Neural cell (in vitro differentiated cells): ENCODE results near the gene HDAC4. TPM values are rescaled to one million over a fixed set of nuclear protein-coding genes. Genes with fewer than 3 reads are reported as not detected.

Source experiments
- H2AFZ ChIP-seq: fragments of 200-600, 300-800 bp; sonication (generic), shearing (Covaris generic); 2 replicates; pipeline ENCODE4 v1.6.0; 2014; ENCODE audit warnings: low read depth, mild to moderate bottlenecking, antibody characterized with exemption, low read length, moderate library complexity
- H3F3A ChIP-seq: fragments of 200-600 bp; shearing (Covaris generic); 2 replicates; pipeline ENCODE4 v1.6.1; 2016; ENCODE audit warnings: mild to moderate bottlenecking, moderate library complexity, mixed read lengths, antibody characterized with exemption, low read length; ENCODE audit not compliant: insufficient read depth, poor library complexity, severe bottlenecking
- H3K27ac ChIP-seq: fragments of 200-600, 300-800 bp; sonication (generic), shearing (Covaris generic); 2 replicates; pipeline ENCODE4 v1.5.1; 2014; ENCODE audit warnings: mild to moderate bottlenecking, low read length, moderate library complexity
- H3K27me3 ChIP-seq: fragments of 300-800, 200-600 bp; sonication (generic), shearing (Covaris generic); 2 replicates; pipeline ENCODE4 v1.6.0; 2014; ENCODE audit warnings: mild to moderate bottlenecking, low read depth, low read length, moderate library complexity; ENCODE audit not compliant: insufficient read depth
- H3K36me3 ChIP-seq: fragments of 300-800, 200-600 bp; sonication (generic), shearing (Covaris generic); 2 replicates; pipeline ENCODE4 v1.5.1; 2014; ENCODE audit warnings: mild to moderate bottlenecking, antibody characterized with exemption, low read length, moderate library complexity; ENCODE audit not compliant: insufficient read depth
- H3K4me2 ChIP-seq: fragments of 300-800, 200-600 bp; sonication (generic), shearing (Covaris generic); 2 replicates; pipeline ENCODE4 v1.6.0; 2014; ENCODE audit warnings: mild to moderate bottlenecking, low read length
- H3K4me3 ChIP-seq: fragments of 300-800, 200-600 bp; sonication (generic), shearing (Covaris generic); 2 replicates; pipeline ENCODE4 v1.5.1; 2014; ENCODE audit warnings: mild to moderate bottlenecking, low read length, moderate library complexity
- H3K79me2 ChIP-seq: fragments of 200-600 bp; shearing (Covaris generic); replicated peaks from 2 replicates; pipeline ENCODE4 v1.6.0; 2014; ENCODE audit warnings: mild to moderate bottlenecking, low read length, moderate library complexity; ENCODE audit not compliant: insufficient read depth
- H3K9ac ChIP-seq: fragments of 300-800, 200-600 bp; sonication (generic), shearing (Covaris generic); 2 replicates; pipeline ENCODE4 v1.6.1; 2016; ENCODE audit warnings: mild to moderate bottlenecking, low read length, mixed read lengths
- H3K9me2 ChIP-seq: fragments of 200-600 bp; shearing (Covaris generic); 2 replicates; pipeline ENCODE4 v1.6.1; 2016; ENCODE audit warnings: mild to moderate bottlenecking, low read length, mixed read lengths; ENCODE audit not compliant: insufficient read depth
- H3K9me3 ChIP-seq: fragments of 200-600, 300-800 bp; sonication (generic), shearing (Covaris generic); 2 replicates; pipeline ENCODE4 v1.6.1; 2016; ENCODE audit warnings: mild to moderate bottlenecking, mixed run types, low read length, moderate library complexity, mixed read lengths
- H4K20me1 ChIP-seq: fragments of 200-600 bp; shearing (Covaris generic); 2 replicates; pipeline ENCODE4 v1.6.1; 2016; ENCODE audit warnings: mild to moderate bottlenecking, mixed run types; ENCODE audit not compliant: insufficient read depth
- EP300 ChIP-seq: fragments of 450-650 bp; conservative IDR thresholded peaks from 2 replicates; pipeline ENCODE4 v1.6.1; 2014; ENCODE audit warnings: antibody characterized with exemption, mild to moderate bottlenecking, moderate library complexity; ENCODE audit not compliant: poor library complexity, severe bottlenecking
- EZH2 ChIP-seq: fragments of 200-600, 300-800 bp; shearing (Covaris generic), sonication (generic); IDR thresholded peaks from 2 replicates; pipeline ENCODE4 v1.6.1; 2014; ENCODE audit warnings: antibody characterized with exemption, low read length, borderline replicate concordance, mild to moderate bottlenecking; ENCODE audit not compliant: insufficient read depth, poor library complexity, severe bottlenecking
- MXI1 ChIP-seq: fragments of 450-650 bp; conservative IDR thresholded peaks from 2 replicates; pipeline ENCODE4 v1.6.1; 2014; ENCODE audit warnings: antibody characterized with exemption, mild to moderate bottlenecking; ENCODE audit not compliant: poor library complexity, severe bottlenecking
- POLR2AphosphoS5 ChIP-seq: IDR thresholded peaks from 2 replicates; pipeline ENCODE4 v1.6.1; 2012
- RAD21 ChIP-seq: fragments of 450-650 bp; conservative IDR thresholded peaks from 2 replicates; pipeline ENCODE4 v1.6.1; 2014; ENCODE audit warnings: antibody characterized with exemption, mild to moderate bottlenecking, moderate library complexity
- SMC3 ChIP-seq: fragments of 450-650 bp; conservative IDR thresholded peaks from 2 replicates; pipeline ENCODE4 v1.6.1; 2014; ENCODE audit warnings: antibody characterized with exemption, mild to moderate bottlenecking, moderate library complexity; ENCODE audit not compliant: poor library complexity
- TAF1 ChIP-seq: IDR thresholded peaks from 2 replicates; pipeline ENCODE4 v1.6.1; 2012; ENCODE audit warnings: low read depth
- polyA plus RNA-seq: library from polyadenylated mRNA; depleted of rRNA; stranded (reverse); fragments of >200 nt; gene quantifications from 2 replicates; pipeline ENCODE4 v1.2.3, GENCODE V29; 2014
- TF ChIP-seq, protein P1 (sequence below): fragments of 450-650 bp; IDR thresholded peaks from 2 replicates; pipeline ENCODE4 v1.5.1; 2014; ENCODE audit warnings: antibody characterized with exemption, mild to moderate bottlenecking, moderate library complexity; ENCODE audit not compliant: poor library complexity, severe bottlenecking
- TF ChIP-seq, protein P2 (sequence below): IDR thresholded peaks from 2 replicates; pipeline ENCODE4 v1.6.1; 2012; ENCODE audit warnings: borderline replicate concordance

HDAC4 gene
- polyA plus RNA-seq, 1 donor from 2014 or later: 3.4 TPM

DNA sequence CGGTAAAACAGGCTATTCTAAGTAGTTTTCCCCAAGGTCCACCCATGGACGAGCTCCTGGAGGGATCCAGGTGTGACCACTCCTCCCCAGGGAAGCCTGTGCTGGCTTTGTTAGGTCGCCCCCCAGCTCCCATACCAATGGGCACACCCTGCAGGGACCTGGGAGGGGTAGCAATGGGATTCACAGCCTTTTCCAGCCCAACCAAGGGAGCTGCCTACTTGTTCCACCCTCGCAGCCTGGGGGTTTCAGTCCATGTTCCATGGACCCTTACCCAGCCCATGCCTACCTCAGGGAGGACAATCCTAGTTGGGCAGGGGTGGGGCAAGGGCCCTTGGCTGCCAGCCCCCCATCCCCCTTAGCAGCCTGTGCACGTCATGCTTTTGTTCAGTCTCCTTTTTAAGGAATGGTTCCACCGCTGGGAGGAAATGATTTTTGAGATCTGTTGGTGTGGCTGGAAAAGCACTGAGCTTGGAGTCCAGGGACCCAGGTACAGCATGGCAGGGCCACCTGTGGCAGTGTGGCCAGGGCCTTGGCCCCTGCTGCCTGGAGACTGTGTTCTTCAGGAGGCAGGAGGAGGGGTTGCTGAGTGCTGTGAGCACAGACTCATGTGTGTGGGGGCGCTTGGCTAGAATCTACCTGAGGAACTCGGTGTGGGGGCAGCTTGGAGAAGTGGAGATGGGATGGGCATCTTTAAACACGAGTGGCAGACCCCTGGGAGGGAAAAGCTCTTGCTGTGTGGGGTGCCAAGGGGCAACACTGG is 386.2 kb downstream of the HDAC4 start:
- no peak overlapping the region for H3K4me3 ChIP-seq
- no peaks in the 10 kb centered on the region for H3K79me2 ChIP-seq
- no peaks in the 10 kb centered on the region for H3F3A ChIP-seq
- no peaks in the 10 kb centered on the region for H3K27me3 ChIP-seq
- no peaks in the 10 kb centered on the region for H3K9me3 ChIP-seq
- H3K9ac ChIP-seq: no peak overlapping the region
- H3K36me3 ChIP-seq: no peaks in the 10 kb centered on the region
- TF ChIP-seq EZH2 (no peak), POLR2AphosphoS5 (no peak), TAF1 (no peak), EP300 (no peak)
- TF ChIP-seq, protein P1, sequence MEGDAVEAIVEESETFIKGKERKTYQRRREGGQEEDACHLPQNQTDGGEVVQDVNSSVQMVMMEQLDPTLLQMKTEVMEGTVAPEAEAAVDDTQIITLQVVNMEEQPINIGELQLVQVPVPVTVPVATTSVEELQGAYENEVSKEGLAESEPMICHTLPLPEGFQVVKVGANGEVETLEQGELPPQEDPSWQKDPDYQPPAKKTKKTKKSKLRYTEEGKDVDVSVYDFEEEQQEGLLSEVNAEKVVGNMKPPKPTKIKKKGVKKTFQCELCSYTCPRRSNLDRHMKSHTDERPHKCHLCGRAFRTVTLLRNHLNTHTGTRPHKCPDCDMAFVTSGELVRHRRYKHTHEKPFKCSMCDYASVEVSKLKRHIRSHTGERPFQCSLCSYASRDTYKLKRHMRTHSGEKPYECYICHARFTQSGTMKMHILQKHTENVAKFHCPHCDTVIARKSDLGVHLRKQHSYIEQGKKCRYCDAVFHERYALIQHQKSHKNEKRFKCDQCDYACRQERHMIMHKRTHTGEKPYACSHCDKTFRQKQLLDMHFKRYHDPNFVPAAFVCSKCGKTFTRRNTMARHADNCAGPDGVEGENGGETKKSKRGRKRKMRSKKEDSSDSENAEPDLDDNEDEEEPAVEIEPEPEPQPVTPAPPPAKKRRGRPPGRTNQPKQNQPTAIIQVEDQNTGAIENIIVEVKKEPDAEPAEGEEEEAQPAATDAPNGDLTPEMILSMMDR: no peak
- no peaks in the 10 kb centered on the region for H3K9me2 ChIP-seq
- no peak overlapping the region for H3K27ac ChIP-seq
- H3K4me2 ChIP-seq: no peak overlapping the region
- no peak overlapping the region for H2AFZ ChIP-seq
- no peaks in the 10 kb centered on the region for H4K20me1 ChIP-seq

DNA sequence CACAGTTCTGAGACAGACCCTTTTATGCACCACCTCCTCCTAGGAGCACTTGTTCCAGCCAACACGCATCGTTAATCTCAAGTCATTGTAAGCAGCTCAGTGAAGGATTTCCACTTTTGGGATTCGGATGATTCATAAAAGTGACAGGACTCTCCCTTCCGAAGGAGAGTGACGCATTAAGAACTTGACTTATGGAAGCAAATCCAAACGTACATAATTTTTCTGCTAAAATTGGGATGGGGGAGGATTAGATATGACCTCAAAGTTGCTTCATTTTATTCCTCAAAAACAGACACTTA is 387.2 kb downstream of the HDAC4 start:
- no peaks in the 10 kb centered on the region for H4K20me1 ChIP-seq

More for the DNA sequence above, 387.2 kb downstream of the HDAC4 start:
- H3K9ac ChIP-seq: no peak overlapping the region
- no peaks in the 10 kb centered on the region for H3F3A ChIP-seq
- H3K36me3 ChIP-seq: no peaks in the 10 kb centered on the region
- H3K79me2 ChIP-seq: no peaks in the 10 kb centered on the region
- H3K27ac ChIP-seq: no peak overlapping the region
- no peaks in the 10 kb centered on the region for H3K9me2 ChIP-seq
- no peak overlapping the region for H3K4me2 ChIP-seq
- no peak overlapping the region for H2AFZ ChIP-seq
- no peaks in the 10 kb centered on the region for H3K27me3 ChIP-seq
- no peaks in the 10 kb centered on the region for H3K9me3 ChIP-seq
- no peak overlapping the region for H3K4me3 ChIP-seq
- TF ChIP-seq EZH2 (no peak), RAD21 (no peak), TAF1 (no peak), SMC3 (no peak), MXI1 (no peak), EP300 (no peak), POLR2AphosphoS5 (no peak)
- TF ChIP-seq, protein P1: no peak
- TF ChIP-seq, protein P2, sequence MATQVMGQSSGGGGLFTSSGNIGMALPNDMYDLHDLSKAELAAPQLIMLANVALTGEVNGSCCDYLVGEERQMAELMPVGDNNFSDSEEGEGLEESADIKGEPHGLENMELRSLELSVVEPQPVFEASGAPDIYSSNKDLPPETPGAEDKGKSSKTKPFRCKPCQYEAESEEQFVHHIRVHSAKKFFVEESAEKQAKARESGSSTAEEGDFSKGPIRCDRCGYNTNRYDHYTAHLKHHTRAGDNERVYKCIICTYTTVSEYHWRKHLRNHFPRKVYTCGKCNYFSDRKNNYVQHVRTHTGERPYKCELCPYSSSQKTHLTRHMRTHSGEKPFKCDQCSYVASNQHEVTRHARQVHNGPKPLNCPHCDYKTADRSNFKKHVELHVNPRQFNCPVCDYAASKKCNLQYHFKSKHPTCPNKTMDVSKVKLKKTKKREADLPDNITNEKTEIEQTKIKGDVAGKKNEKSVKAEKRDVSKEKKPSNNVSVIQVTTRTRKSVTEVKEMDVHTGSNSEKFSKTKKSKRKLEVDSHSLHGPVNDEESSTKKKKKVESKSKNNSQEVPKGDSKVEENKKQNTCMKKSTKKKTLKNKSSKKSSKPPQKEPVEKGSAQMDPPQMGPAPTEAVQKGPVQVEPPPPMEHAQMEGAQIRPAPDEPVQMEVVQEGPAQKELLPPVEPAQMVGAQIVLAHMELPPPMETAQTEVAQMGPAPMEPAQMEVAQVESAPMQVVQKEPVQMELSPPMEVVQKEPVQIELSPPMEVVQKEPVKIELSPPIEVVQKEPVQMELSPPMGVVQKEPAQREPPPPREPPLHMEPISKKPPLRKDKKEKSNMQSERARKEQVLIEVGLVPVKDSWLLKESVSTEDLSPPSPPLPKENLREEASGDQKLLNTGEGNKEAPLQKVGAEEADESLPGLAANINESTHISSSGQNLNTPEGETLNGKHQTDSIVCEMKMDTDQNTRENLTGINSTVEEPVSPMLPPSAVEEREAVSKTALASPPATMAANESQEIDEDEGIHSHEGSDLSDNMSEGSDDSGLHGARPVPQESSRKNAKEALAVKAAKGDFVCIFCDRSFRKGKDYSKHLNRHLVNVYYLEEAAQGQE: no peak
